ENCODE results near the gene DGKI. TPM values are rescaled to one million over a fixed set of nuclear protein-coding genes. Genes with fewer than 3 reads are reported as not detected.
"Not testable (repeated sequence)": the region's sequence is repeated elsewhere in the genome, so short reads cannot be mapped to it uniquely, and the experiment has no call there.

The DGKI gene
- total RNA-seq, 5 donors from 2014 or later (not counting 1 experiment from before 2014, with no cell fraction given) = not detected

DNA sequence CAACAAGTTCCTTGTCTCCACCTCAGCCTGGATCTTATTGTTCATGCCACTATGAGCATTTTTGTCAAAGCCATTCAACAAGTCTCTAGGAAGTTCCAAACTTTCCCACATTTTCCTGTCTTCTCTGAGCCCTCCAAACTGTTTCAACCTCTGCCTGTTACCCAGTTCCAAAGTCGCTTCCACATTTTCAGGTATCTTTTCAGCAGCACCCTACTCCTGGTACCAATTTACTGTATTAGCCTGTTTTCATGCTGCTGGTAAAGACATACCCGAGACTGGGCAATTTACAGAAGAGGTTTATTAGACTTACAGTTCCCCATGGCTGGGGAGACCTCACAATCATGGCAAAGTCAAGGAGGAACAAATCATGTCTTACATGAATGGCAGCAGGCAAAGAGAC is 13.8 kb downstream of the DGKI start:
- H3K27ac Mint-ChIP-seq; POLR2A ChIA-PET; H3K9me3 ChIP-seq; H3K4me1 Mint-ChIP-seq; H3K4me3 ChIP-seq (ENCODE audit: control insufficient read depth in 1 of 2, extremely low read depth in 1 of 2, low read length in 1 of 2); H3K36me3 ChIP-seq (ENCODE audit: control insufficient read depth in 2 of 2, extremely low read depth in 1 of 2, insufficient read depth in 1 of 2, low read length in 1 of 2); CTCF ChIA-PET; H3K27ac ChIP-seq (ENCODE audit: low read length); H3K36me3 Mint-ChIP-seq; ATAC-seq (replicated peaks in 1 of 4); H3K4me3 Mint-ChIP-seq; H3K27me3 ChIP-seq (replicated peaks in 1 of 2; ENCODE audit: control insufficient read depth in 2 of 2, extremely low read depth in 1 of 2, insufficient read depth in 2 of 2, low read length in 1 of 2); DNase-seq; H3K4me1 ChIP-seq (ENCODE audit: control insufficient read depth in 1 of 2, extremely low read depth in 1 of 2, insufficient read depth in 2 of 2, low read length in 2 of 2): not testable (repeated sequence)
- WGBS (ENCODE audit: insufficient coverage) = 67% methylated on average over 1 of the region's 2 CpGs
- peaks cover 9 to 20% of the 10 kb centered on the region in 2 donors for H3K27me3 Mint-ChIP-seq
- peaks cover 8 to 19% (median 12%) of the 10 kb centered on the region in 3 donors for H3K9me3 Mint-ChIP-seq

DNA sequence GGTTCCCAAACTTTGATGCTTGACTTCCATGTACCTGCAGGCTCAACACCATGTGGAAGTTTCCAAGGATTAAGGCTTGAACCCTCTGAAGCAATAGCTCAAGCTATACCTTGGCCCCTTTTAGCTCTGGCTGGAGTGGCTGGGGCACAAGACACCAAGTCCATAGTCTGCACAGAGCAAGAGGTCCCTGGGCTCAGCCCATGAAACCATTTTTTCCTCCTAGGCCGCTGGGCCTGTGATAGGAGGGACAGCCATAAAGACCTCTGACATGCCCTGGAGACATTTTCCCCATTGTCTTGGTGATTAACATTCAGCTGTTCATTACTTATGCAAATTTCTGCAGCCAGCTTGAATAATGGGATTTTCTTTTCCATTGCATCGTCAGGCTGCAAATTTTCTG is 14.4 kb downstream of the DGKI start:
- Mint-ChIP-seq H3K4me1 (no peaks in the 10 kb centered on the region), H3K9me3 (peaks cover 8 to 19% (median 12%) of the 10 kb centered on the region in 3 donors), H3K36me3 (no peaks in the 10 kb centered on the region), H3K27me3 (peaks cover 15 to 19% of the 10 kb centered on the region in 2 donors), H3K27ac (no peak overlapping the region), H3K4me3 (no peak overlapping the region)
- Histone ChIP-seq H3K9me3 (no peaks in the 10 kb centered on the region), H3K4me1 (ENCODE audit: control insufficient read depth in 1 of 2, extremely low read depth in 1 of 2, insufficient read depth in 2 of 2, low read length in 2 of 2) (no peaks in the 10 kb centered on the region), H3K27me3 (replicated peaks in 1 of 2; ENCODE audit: control insufficient read depth in 2 of 2, extremely low read depth in 1 of 2, insufficient read depth in 2 of 2, low read length in 1 of 2) (peaks cover 2 to 3% of the 10 kb centered on the region in 2 experiments), H3K4me3 (ENCODE audit: control insufficient read depth in 1 of 2, extremely low read depth in 1 of 2, low read length in 1 of 2) (no peak overlapping the region), H3K27ac (ENCODE audit: low read length) (no peak overlapping the region), H3K36me3 (ENCODE audit: control insufficient read depth in 2 of 2, extremely low read depth in 1 of 2, insufficient read depth in 1 of 2, low read length in 1 of 2) (no peaks in the 10 kb centered on the region)
- DNase-seq (no peak), ATAC-seq (replicated peaks in 1 of 4) (no peak)
- POLR2A ChIA-PET = no interaction called here
- WGBS (ENCODE audit: insufficient coverage) = 80% methylated on average over 1 of the region's 2 CpGs
- CTCF ChIA-PET = no interaction called here

DNA sequence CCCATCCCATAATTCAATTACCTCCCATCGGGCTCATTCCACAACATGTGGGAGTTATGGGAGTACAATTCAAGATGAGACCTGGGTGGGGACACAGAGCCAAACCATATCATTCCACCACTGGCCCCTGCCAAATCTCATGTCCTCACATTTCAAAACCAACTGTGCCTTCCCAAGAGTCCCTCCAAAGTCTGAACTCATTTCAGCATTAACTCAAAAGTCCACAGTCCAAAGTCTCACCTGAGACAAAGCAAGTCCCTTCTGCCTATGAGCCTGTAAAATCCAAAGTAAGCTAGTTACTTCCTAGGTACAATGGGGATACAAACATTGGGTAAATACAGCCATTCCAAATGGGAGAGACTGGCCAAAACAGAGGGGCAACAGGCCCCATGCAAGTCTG is 15.2 kb downstream of the DGKI start:
- Mint-ChIP-seq H3K9me3 (peaks cover 8 to 19% (median 12%) of the 10 kb centered on the region in 3 donors), H3K27me3 (peaks cover 18 to 19% of the 10 kb centered on the region in 2 donors)
- DNase-seq; H3K27ac Mint-ChIP-seq; CTCF ChIA-PET; H3K4me3 Mint-ChIP-seq; H3K27me3 ChIP-seq (replicated peaks in 1 of 2; ENCODE audit: control insufficient read depth in 2 of 2, extremely low read depth in 1 of 2, insufficient read depth in 2 of 2, low read length in 1 of 2); H3K36me3 Mint-ChIP-seq; H3K4me1 Mint-ChIP-seq; H3K4me1 ChIP-seq (ENCODE audit: control insufficient read depth in 1 of 2, extremely low read depth in 1 of 2, insufficient read depth in 2 of 2, low read length in 2 of 2); H3K9me3 ChIP-seq; POLR2A ChIA-PET; H3K36me3 ChIP-seq (ENCODE audit: control insufficient read depth in 2 of 2, extremely low read depth in 1 of 2, insufficient read depth in 1 of 2, low read length in 1 of 2); ATAC-seq (replicated peaks in 1 of 4); H3K4me3 ChIP-seq (ENCODE audit: control insufficient read depth in 1 of 2, extremely low read depth in 1 of 2, low read length in 1 of 2); H3K27ac ChIP-seq (ENCODE audit: low read length): not testable (repeated sequence)
- no CpG with 5 or more reads among the region's 1 CpG for WGBS (ENCODE audit: insufficient coverage)

DNA sequence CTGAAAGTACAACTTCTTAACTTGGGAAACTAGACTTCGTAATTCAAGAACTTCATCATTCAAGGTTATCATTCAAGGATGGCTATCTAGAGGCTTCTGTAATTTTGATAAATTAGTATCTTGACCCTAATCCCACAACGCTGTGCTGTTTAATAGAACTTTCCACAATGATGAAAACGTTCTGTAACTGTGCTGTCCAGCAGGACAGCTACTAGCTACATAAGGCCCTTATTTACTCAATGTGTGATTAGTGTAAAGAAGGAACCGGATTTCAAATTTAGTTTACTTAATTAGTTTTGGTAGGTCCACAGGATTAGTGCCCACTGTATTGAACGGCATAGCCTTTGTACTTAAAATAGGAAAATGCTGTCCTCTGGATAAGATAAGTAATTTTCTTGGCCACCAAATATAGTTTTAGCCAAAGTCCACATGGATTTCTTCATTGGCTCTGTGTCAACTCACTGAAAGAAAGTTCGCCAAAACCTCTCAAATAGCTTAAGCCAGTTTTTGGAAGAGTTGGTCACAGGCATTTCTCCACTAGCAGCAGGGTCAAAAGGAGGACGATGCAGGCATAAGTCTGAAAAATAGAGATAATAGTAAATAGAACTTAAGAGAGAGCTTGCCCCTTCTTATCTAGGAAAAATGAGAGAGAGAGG is 17.3 kb downstream of the DGKI start:
- DNase-seq = no peak
- H3K27me3 ChIP-seq (replicated peaks in 1 of 2; ENCODE audit: control insufficient read depth in 2 of 2, extremely low read depth in 1 of 2, insufficient read depth in 2 of 2, low read length in 1 of 2) = peaks cover 0 to 3% of the 10 kb centered on the region in 2 experiments
- no peaks in the 10 kb centered on the region for H3K9me3 ChIP-seq
- no peak overlapping the region for H3K4me3 Mint-ChIP-seq
- no peaks in the 10 kb centered on the region for H3K4me1 ChIP-seq (ENCODE audit: control insufficient read depth in 1 of 2, extremely low read depth in 1 of 2, insufficient read depth in 2 of 2, low read length in 2 of 2)
- ATAC-seq (replicated peaks in 1 of 4) = no peak
- ChIA-PET CTCF (interaction anchor here in 1 of 2 donors (0.6 kb wide), 1 partner anchor 182 kb away, joined by 3 read pairs; no protein-coding TSS in a partner anchor), POLR2A (no interaction called here)
- H3K27ac ChIP-seq (ENCODE audit: low read length) = no peak overlapping the region
- H3K4me1 Mint-ChIP-seq = no peaks in the 10 kb centered on the region
- H3K36me3 ChIP-seq (ENCODE audit: control insufficient read depth in 2 of 2, extremely low read depth in 1 of 2, insufficient read depth in 1 of 2, low read length in 1 of 2) = no peaks in the 10 kb centered on the region
- WGBS (ENCODE audit: insufficient coverage) = 85% methylated on average over 2 of the region's 7 CpGs
- H3K4me3 ChIP-seq (ENCODE audit: control insufficient read depth in 1 of 2, extremely low read depth in 1 of 2, low read length in 1 of 2) = no peak overlapping the region
- H3K27ac Mint-ChIP-seq = no peak overlapping the region
- peaks cover 8 to 19% (median 12%) of the 10 kb centered on the region in 3 donors for H3K9me3 Mint-ChIP-seq
- H3K36me3 Mint-ChIP-seq = no peaks in the 10 kb centered on the region
- peaks cover 12% of the 10 kb centered on the region in 2 donors for H3K27me3 Mint-ChIP-seq

DNA sequence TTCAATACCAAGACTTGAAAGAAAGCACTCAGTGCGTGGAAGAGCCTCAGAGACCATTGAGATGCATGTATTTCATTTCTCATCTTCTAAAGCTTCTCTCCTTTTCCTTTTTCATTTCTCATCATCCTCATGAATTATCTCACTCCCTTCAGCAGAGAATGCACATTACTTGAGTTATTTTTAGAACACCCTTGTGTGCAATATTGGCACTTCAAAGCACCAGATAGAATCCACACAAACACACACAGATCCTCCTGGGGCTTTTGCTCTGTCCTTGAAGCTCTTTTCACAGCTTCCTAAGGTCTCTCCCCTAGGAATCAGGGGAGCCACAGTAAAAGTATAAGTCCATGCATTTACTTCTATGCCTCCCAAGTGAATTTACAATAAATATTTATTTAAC is 18.3 kb downstream of the DGKI start:
- Mint-ChIP-seq H3K36me3 (no peaks in the 10 kb centered on the region), H3K9me3 (peaks cover 8 to 17% (median 9%) of the 10 kb centered on the region in 3 donors), H3K27ac (no peak overlapping the region), H3K27me3 (peaks cover 12% of the 10 kb centered on the region in 2 donors), H3K4me1 (no peaks in the 10 kb centered on the region), H3K4me3 (no peak overlapping the region)
- ChIA-PET CTCF (no interaction called here), POLR2A (no interaction called here)
- Histone ChIP-seq H3K9me3 (no peaks in the 10 kb centered on the region), H3K4me3 (ENCODE audit: control insufficient read depth in 1 of 2, extremely low read depth in 1 of 2, low read length in 1 of 2) (no peak overlapping the region), H3K27ac (ENCODE audit: low read length) (no peak overlapping the region), H3K4me1 (ENCODE audit: control insufficient read depth in 1 of 2, extremely low read depth in 1 of 2, insufficient read depth in 2 of 2, low read length in 2 of 2) (no peaks in the 10 kb centered on the region), H3K36me3 (ENCODE audit: control insufficient read depth in 2 of 2, extremely low read depth in 1 of 2, insufficient read depth in 1 of 2, low read length in 1 of 2) (no peaks in the 10 kb centered on the region), H3K27me3 (replicated peaks in 1 of 2; ENCODE audit: control insufficient read depth in 2 of 2, extremely low read depth in 1 of 2, insufficient read depth in 2 of 2, low read length in 1 of 2) (peaks cover 0 to 3% of the 10 kb centered on the region in 2 experiments)
- 75% methylated on average over 1 of the region's 1 CpG for WGBS (ENCODE audit: insufficient coverage)
- DNase-seq = no peak
- no peak for ATAC-seq (replicated peaks in 1 of 4)

DNA sequence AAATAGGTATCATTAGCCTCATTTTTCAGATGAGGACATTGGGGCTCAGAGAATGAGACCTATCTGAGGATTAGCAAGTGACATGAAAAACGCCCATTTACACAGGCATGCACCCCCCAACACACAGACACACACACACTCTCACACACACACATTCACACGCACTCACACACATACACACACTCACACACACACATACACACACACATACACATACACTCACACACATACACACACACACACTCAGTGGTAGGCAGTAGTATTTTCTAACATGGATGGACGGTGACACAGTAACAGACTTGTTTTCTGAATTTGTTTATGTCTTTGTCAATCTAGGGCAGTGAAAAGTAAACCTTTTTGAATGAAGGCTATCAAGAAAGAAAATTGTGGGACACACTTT is 21.3 kb downstream of the DGKI start:
- ChIA-PET POLR2A (no interaction called here), CTCF (no interaction called here)
- H3K27ac Mint-ChIP-seq = no peak overlapping the region
- Histone ChIP-seq H3K9me3 (no peaks in the 10 kb centered on the region), H3K36me3 (ENCODE audit: control insufficient read depth in 2 of 2, extremely low read depth in 1 of 2, insufficient read depth in 1 of 2, low read length in 1 of 2) (no peaks in the 10 kb centered on the region), H3K4me1 (ENCODE audit: control insufficient read depth in 1 of 2, extremely low read depth in 1 of 2, insufficient read depth in 2 of 2, low read length in 2 of 2) (no peaks in the 10 kb centered on the region), H3K27ac (ENCODE audit: low read length) (no peak overlapping the region), H3K27me3 (replicated peaks in 1 of 2; ENCODE audit: control insufficient read depth in 2 of 2, extremely low read depth in 1 of 2, insufficient read depth in 2 of 2, low read length in 1 of 2) (peaks cover 3 to 7% of the 10 kb centered on the region in 2 experiments), H3K4me3 (ENCODE audit: control insufficient read depth in 1 of 2, extremely low read depth in 1 of 2, low read length in 1 of 2) (no peak overlapping the region)
- H3K4me1 Mint-ChIP-seq = no peaks in the 10 kb centered on the region
- ATAC-seq (replicated peaks in 1 of 4) (no peak), DNase-seq (no peak)
- no peak overlapping the region for H3K4me3 Mint-ChIP-seq
- no peaks in the 10 kb centered on the region for H3K36me3 Mint-ChIP-seq
- 46% methylated on average over 2 of the region's 3 CpGs for WGBS (ENCODE audit: insufficient coverage)
- H3K27me3 Mint-ChIP-seq = peaks cover 12 to 17% of the 10 kb centered on the region in 2 donors
- peaks cover 0 to 3% (median 0%) of the 10 kb centered on the region in 3 donors for H3K9me3 Mint-ChIP-seq

Measured in T-cell (primary cell).